OCI-LY7 (cell line): Measurements from ENCODE around the gene IMPA2. TPM values are rescaled to one million over a fixed set of nuclear protein-coding genes. Genes with fewer than 3 reads are reported as not detected.

ENCODE experiments used
- BruUV-seq: library from RNA; stranded (reverse); fragments of 400-500 nt; replicated peaks from 2 replicates; lab custom pipeline; 2021; lab: Mats Ljungman, UMichigan
- CTCF ChIA-PET: fragments of 300-600 bp; sonication (Branson Sonifier 250); formaldehyde crosslinking; loops from one replicate; lab custom pipeline; 2022; ENCODE audit warnings: antibody characterized with exemption; ENCODE audit not compliant: unreplicated experiment; lab: Charles Lee
- POLR2A ChIA-PET: fragments of 300-600 bp; sonication (Branson Sonifier 250); formaldehyde crosslinking; loops from one replicate; lab custom pipeline; 2022; ENCODE audit warnings: antibody characterized with exemption; lab: Charles Lee
- DNase-seq: peaks from one replicate; pipeline ENCODE4 v3.0.0-alpha.2; 2015; ENCODE audit warnings: low spot score
- H2AFZ ChIP-seq: fragments of 200-600 bp; sonication (generic), shearing (Covaris generic); 2 replicates; pipeline ENCODE4 v1.6.1; 2014; ENCODE audit warnings: mild to moderate bottlenecking, antibody characterized with exemption, low read length, moderate library complexity
- H3K27ac ChIP-seq: fragments of 200-600 bp; sonication (generic); 2 replicates; pipeline ENCODE4 v1.5.1; 2014; ENCODE audit warnings: mixed run types, low read depth, mild to moderate bottlenecking, moderate library complexity, low read length, inconsistent platforms; ENCODE audit not compliant: poor library complexity, severe bottlenecking
- H3K36me3 ChIP-seq: fragments of 200-600 bp; sonication (generic); 2 replicates; pipeline ENCODE4 v1.6.1; 2014; ENCODE audit warnings: mild to moderate bottlenecking, antibody characterized with exemption, low read length, moderate library complexity, mixed read lengths; ENCODE audit not compliant: insufficient read depth
- H3K4me1 ChIP-seq: fragments of 200-600 bp; sonication (generic); 2 replicates; pipeline ENCODE4 v1.5.1; 2014; ENCODE audit warnings: mild to moderate bottlenecking, low read length; ENCODE audit not compliant: insufficient read depth, poor library complexity, severe bottlenecking
- H3K4me2 ChIP-seq: fragments of 200-600 bp; sonication (generic); 2 replicates; pipeline ENCODE4 v1.6.1; 2014; ENCODE audit warnings: mild to moderate bottlenecking, low read length
- H3K4me3 ChIP-seq: fragments of 200-600 bp; sonication (generic); 2 replicates; pipeline ENCODE4 v1.5.1; 2014; ENCODE audit warnings: mild to moderate bottlenecking, low read depth, low read length; ENCODE audit not compliant: poor library complexity, severe bottlenecking
- H3K79me2 ChIP-seq: fragments of 200-600 bp; sonication (generic); 2 replicates; pipeline ENCODE4 v1.6.1; 2016; ENCODE audit warnings: low read depth, mild to moderate bottlenecking, low read length, moderate library complexity, mixed read lengths; ENCODE audit not compliant: insufficient read depth
- H3K9me2 ChIP-seq: fragments of 200-600 bp; sonication (generic); 2 replicates; pipeline ENCODE4 v1.6.1; 2016; ENCODE audit warnings: mild to moderate bottlenecking, low read length, mixed read lengths; ENCODE audit not compliant: insufficient read depth
- H3K9me3 ChIP-seq: fragments of 200-600 bp; sonication (generic); 2 replicates; pipeline ENCODE4 v1.6.1; 2014; ENCODE audit warnings: mild to moderate bottlenecking, mixed run types, low read length, mixed read lengths
- H4K20me1 ChIP-seq: fragments of 200-600 bp; sonication (generic); 2 replicates; pipeline ENCODE4 v1.6.1; 2014; ENCODE audit warnings: mild to moderate bottlenecking, antibody characterized with exemption, low read length, moderate library complexity, mixed read lengths; ENCODE audit not compliant: insufficient read depth
- CTCF ChIP-seq: fragments of 200-600 bp; sonication (generic); conservative IDR thresholded peaks from 2 replicates; pipeline ENCODE4 v1.5.1; 2014; ENCODE audit warnings: mild to moderate bottlenecking, antibody characterized with exemption, low read length, moderate library complexity, mixed read lengths
- EZH2phosphoT487 ChIP-seq: fragments of 200-600 bp; sonication (generic); IDR thresholded peaks from 2 replicates; pipeline ENCODE4 v1.6.1; 2018; ENCODE audit warnings: low read depth, borderline replicate concordance, mild to moderate bottlenecking, mixed run types, antibody characterized with exemption, low read length, moderate library complexity, mixed read lengths
- intact Hi-C: fragments of 100-400 bp; cut with micrococcal nuclease; formaldehyde crosslinking; loops from one replicate; pipeline ENCODE4 v1.10.0; 2022; ENCODE audit not compliant: unreplicated experiment
- total RNA-seq, 2 experiments: library from RNA; depleted of rRNA in 1 of 2; stranded (reverse); fragments of >200 nt in 1 of 2; shearing (Covaris generic) in 1 of 2; gene quantifications; 2 replicates each; pipeline ENCODE4 v1.2.3, GENCODE V29; 2014 to 2022

IMPA2 gene
- total RNA-seq, 2 experiments from 2014 or later, result 51.9 to 59.0 TPM

GRCh38 chr18:11986061-11986460 is 4.8 kb downstream of the IMPA2 start:
- no peak overlapping the region for H3K4me2 ChIP-seq
- no peak for DNase-seq
- BruUV-seq, result no TSS peak
- ChIA-PET CTCF (no interaction called here), POLR2A (interaction anchor here (0.7 kb wide), 1 partner anchor 9 kb away, joined by 3 read pairs; no protein-coding TSS in a partner anchor)
- H3K36me3 ChIP-seq, result no peaks in the 10 kb centered on the region
- no peaks in the 10 kb centered on the region for H3K79me2 ChIP-seq
- H2AFZ ChIP-seq, result no peak overlapping the region
- H3K9me3 ChIP-seq, result no peaks in the 10 kb centered on the region
- intact Hi-C loops, result no loop called here
- peaks cover 6% of the 10 kb centered on the region for H3K4me1 ChIP-seq
- H3K4me3 ChIP-seq, result no peak overlapping the region
- H3K27ac ChIP-seq, result no peak overlapping the region
- no peaks in the 10 kb centered on the region for H3K9me2 ChIP-seq
- no peak for TF ChIP-seq EZH2phosphoT487
- 0 out of 2 replicates have a peak, but pooled peaks cover 3% of the 10 kb centered on the region for H4K20me1 ChIP-seq

- no peak overlapping the region for H3K4me3 ChIP-seq
- no peaks in the 10 kb centered on the region for H3K9me3 ChIP-seq
- CTCF ChIA-PET, result no interaction called here
- H3K9me2 ChIP-seq, result no peaks in the 10 kb centered on the region
- POLR2A ChIA-PET, result interaction anchor here (0.7 kb wide), 1 partner anchor 105 kb away, joined by 3 read pairs; no protein-coding TSS in a partner anchor
- no TSS peak for BruUV-seq
- H4K20me1 ChIP-seq, result 0 out of 2 replicates have a peak, but pooled peaks cover 3% of the 10 kb centered on the region
- TF ChIP-seq EZH2phosphoT487, result no peak
- no peak for TF ChIP-seq CTCF
- H3K27ac ChIP-seq, result no peak overlapping the region
- no peaks in the 10 kb centered on the region for H3K79me2 ChIP-seq
- no peak for DNase-seq
- peaks cover 6% of the 10 kb centered on the region for H3K4me1 ChIP-seq
- no peak overlapping the region for H2AFZ ChIP-seq
- no peak overlapping the region for H3K4me2 ChIP-seq
- H3K36me3 ChIP-seq, result no peaks in the 10 kb centered on the region
- intact Hi-C loops, result no loop called here
Measured at GRCh38 chr18:11987527-11987926, 6.2 kb downstream of the IMPA2 start.

- H3K27ac ChIP-seq, result no peak overlapping the region
- no peak overlapping the region for H3K4me2 ChIP-seq
- no peaks in the 10 kb centered on the region for H4K20me1 ChIP-seq
- H2AFZ ChIP-seq, result no peak overlapping the region
- H3K4me3 ChIP-seq, result no peak overlapping the region
- ChIA-PET POLR2A (interaction anchor here (1.1 kb wide), 1 partner anchor 12 kb away, joined by 4 read pairs; no protein-coding TSS in a partner anchor), CTCF (no interaction called here)
- no TSS peak for BruUV-seq
- H3K79me2 ChIP-seq, result no peaks in the 10 kb centered on the region
- no peaks in the 10 kb centered on the region for H3K9me2 ChIP-seq
- H3K4me1 ChIP-seq, result no peaks in the 10 kb centered on the region
- DNase-seq, result no peak
- no peaks in the 10 kb centered on the region for H3K36me3 ChIP-seq
- intact Hi-C loops, result no loop called here
- no peaks in the 10 kb centered on the region for H3K9me3 ChIP-seq
- TF ChIP-seq EZH2phosphoT487 (no peak), CTCF (no peak)
Measured at GRCh38 chr18:11989174-11989573, 7.9 kb downstream of the IMPA2 start.
